MCF 10A (cell line): Measurements from ENCODE around the gene ABCC8. TPM values are rescaled to one million over a fixed set of nuclear protein-coding genes. Genes with fewer than 3 reads are reported as not detected.

Experiments
- BruUV-seq: library from RNA; stranded (reverse); fragments of 400-500 nt; replicated peaks from 2 replicates; lab custom pipeline; 2021; lab: Mats Ljungman, UMichigan
- CTCF ChIA-PET: fragments of 300-600 bp; sonication (Branson Sonifier 250); formaldehyde crosslinking; extraction: SDS; loops from one replicate; lab custom pipeline; 2021; ENCODE audit warnings: antibody characterized with exemption, inconsistent platforms; lab: Yijun Ruan, JAX
- POLR2A ChIA-PET: fragments of 300-600, 350-650 bp; sonication (Branson Sonifier 250); formaldehyde crosslinking; extraction: SDS; loops from one replicate; lab custom pipeline; 2020; ENCODE audit warnings: antibody characterized with exemption, inconsistent platforms; lab: Yijun Ruan, JAX
- DNase-seq: peaks from one replicate; pipeline ENCODE4 v3.0.0-alpha.2; 2018; ENCODE audit not compliant: unreplicated experiment
- H3K27ac Mint-ChIP-seq: one replicate; pipeline ENCODE4 v1.8.0; 2022; ENCODE audit warnings: mild to moderate bottlenecking, low read depth, mixed read lengths; ENCODE audit not compliant: unreplicated experiment
- H3K27me3 Mint-ChIP-seq: one replicate; pipeline ENCODE4 v1.8.0; 2022; ENCODE audit warnings: mixed read lengths; ENCODE audit not compliant: insufficient read depth, unreplicated experiment
- H3K36me3 Mint-ChIP-seq: one replicate; pipeline ENCODE4 v1.8.0; 2022; ENCODE audit warnings: mild to moderate bottlenecking, moderate library complexity, mixed read lengths; ENCODE audit not compliant: insufficient read depth, unreplicated experiment
- H3K4me1 Mint-ChIP-seq: one replicate; pipeline ENCODE4 v1.8.0; 2022; ENCODE audit warnings: mixed read lengths; ENCODE audit not compliant: insufficient read depth, unreplicated experiment
- H3K4me3 Mint-ChIP-seq: one replicate; pipeline ENCODE4 v1.8.0; 2022; ENCODE audit warnings: mild to moderate bottlenecking, moderate library complexity, mixed read lengths; ENCODE audit not compliant: unreplicated experiment
- H3K9me3 Mint-ChIP-seq: one replicate; pipeline ENCODE4 v1.8.0; 2022; ENCODE audit warnings: mixed read lengths; ENCODE audit not compliant: unreplicated experiment
- intact Hi-C: fragments of 100-400 bp; cut with micrococcal nuclease; formaldehyde crosslinking; loops from 2 replicates; pipeline ENCODE4 v1.14.1; 2022
- total RNA-seq: library from RNA; stranded (reverse); gene quantifications from 2 replicates; pipeline ENCODE4 v1.2.3, GENCODE V29; 2022
- TF ChIP-seq, protein P1 (sequence below): fragments of 200-600 bp; IDR thresholded peaks from one replicate; pipeline ENCODE4 v1.8.0; 2022; ENCODE audit warnings: antibody characterized with exemption, mild to moderate bottlenecking; ENCODE audit not compliant: unreplicated experiment

ABCC8 gene
- total RNA-seq, 1 experiment from 2014 or later, result not detected

DNA sequence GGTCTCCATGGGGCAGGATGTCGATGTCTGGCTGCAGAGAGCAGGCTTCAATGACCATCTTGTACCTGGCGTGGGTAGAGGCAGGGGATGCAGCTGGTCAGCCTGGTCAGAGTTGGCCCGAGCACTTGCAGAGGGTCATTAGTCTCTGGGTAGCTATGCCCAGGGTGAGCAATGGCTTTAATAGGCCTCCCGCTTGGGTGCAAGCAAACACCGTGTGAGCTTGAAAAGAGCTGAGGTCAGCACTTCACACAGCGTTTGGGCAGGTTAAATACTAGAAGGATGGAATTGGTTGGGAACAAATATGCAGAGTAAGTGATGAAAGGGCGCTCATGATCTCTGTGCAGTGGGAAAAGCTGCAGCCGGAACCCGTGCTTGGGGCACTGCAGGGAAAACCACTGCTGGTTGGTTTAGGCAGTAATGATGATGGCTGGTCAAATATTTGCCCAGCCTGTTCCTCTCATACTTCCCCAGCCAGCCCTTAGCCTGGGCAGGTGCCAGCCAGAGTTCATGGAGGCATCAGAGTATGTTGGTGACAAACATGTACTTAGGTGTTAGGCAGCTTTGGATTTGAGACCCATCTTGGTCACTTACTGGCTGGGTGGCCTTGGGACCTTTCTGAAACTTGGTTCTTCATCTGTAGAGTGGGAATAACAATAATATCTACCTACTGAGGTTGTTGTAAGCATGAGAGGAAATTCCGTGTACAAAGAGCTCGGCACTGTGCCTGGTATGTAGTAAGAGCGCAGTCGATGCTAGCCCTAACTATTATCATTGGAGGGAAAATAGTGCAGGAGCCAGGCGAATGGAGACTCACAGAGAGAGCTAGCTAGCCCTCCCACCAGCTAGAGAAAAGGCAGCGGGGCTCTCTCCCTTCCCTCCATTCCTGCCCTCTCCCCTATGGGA is 63.0 kb downstream of the ABCC8 start:
- H3K27ac Mint-ChIP-seq, result no peak overlapping the region
- DNase-seq, result no peak
- POLR2A ChIA-PET, result no interaction called here
- no peaks in the 10 kb centered on the region for H3K9me3 Mint-ChIP-seq
- no peaks in the 10 kb centered on the region for H3K4me1 Mint-ChIP-seq
- no peak overlapping the region for H3K4me3 Mint-ChIP-seq
- no TSS peak for BruUV-seq
- H3K27me3 Mint-ChIP-seq, result peaks cover 53% of the 10 kb centered on the region
- intact Hi-C loops, result no loop called here
- CTCF ChIA-PET, result interaction anchor here (0.9 to 1.4 kb wide), 2 partner anchors 30 to 91 kb away, joined by 3 to 6 read pairs; no protein-coding TSS in a partner anchor
- H3K36me3 Mint-ChIP-seq, result no peaks in the 10 kb centered on the region
- TF ChIP-seq, protein P1, sequence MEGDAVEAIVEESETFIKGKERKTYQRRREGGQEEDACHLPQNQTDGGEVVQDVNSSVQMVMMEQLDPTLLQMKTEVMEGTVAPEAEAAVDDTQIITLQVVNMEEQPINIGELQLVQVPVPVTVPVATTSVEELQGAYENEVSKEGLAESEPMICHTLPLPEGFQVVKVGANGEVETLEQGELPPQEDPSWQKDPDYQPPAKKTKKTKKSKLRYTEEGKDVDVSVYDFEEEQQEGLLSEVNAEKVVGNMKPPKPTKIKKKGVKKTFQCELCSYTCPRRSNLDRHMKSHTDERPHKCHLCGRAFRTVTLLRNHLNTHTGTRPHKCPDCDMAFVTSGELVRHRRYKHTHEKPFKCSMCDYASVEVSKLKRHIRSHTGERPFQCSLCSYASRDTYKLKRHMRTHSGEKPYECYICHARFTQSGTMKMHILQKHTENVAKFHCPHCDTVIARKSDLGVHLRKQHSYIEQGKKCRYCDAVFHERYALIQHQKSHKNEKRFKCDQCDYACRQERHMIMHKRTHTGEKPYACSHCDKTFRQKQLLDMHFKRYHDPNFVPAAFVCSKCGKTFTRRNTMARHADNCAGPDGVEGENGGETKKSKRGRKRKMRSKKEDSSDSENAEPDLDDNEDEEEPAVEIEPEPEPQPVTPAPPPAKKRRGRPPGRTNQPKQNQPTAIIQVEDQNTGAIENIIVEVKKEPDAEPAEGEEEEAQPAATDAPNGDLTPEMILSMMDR, result no peak

DNA sequence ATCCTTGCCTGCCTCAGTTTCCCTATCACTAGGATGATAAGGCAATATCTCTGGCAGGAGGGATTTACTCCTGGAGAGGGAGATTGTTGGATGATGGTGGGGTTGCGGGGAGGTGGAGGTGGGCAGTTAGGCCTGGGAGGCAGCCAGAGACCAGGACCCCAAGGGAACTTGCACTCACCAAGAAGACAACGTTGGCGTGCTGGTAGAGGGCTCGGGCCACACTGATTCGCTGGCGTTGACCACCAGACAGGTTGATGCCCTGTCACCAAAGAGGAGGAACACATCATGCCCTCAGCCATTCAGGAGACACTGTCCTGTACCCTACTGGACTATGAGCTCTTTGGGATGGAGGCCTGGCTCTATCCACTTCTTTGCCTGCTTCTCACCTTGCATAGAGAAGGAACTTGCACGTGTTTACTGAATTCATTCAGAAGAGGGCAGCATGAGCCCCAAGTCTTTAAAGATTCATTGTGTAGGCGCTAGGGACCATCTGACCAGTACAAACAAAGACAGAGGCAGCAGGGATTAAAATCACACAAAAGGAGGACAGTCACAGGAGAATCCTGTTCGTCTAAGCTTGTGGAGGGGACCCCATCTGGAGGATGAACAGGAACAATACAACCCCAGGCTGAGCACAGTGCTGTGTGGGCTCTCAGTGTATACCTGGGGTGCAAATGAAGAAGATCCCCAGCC is 64.0 kb downstream of the ABCC8 start:
- peaks cover 42% of the 10 kb centered on the region for H3K27me3 Mint-ChIP-seq
- H3K36me3 Mint-ChIP-seq, result no peaks in the 10 kb centered on the region
- H3K4me1 Mint-ChIP-seq, result no peaks in the 10 kb centered on the region
- ChIA-PET POLR2A (no interaction called here), CTCF (interaction anchor here (0.6 to 0.9 kb wide), 2 partner anchors 26 to 92 kb away, joined by 3 read pairs; no protein-coding TSS in a partner anchor)
- no peak for DNase-seq
- no TSS peak for BruUV-seq
- TF ChIP-seq, protein P1, result no peak
- no peaks in the 10 kb centered on the region for H3K9me3 Mint-ChIP-seq
- H3K4me3 Mint-ChIP-seq, result no peak overlapping the region
- no peak overlapping the region for H3K27ac Mint-ChIP-seq
- intact Hi-C loops, result no loop called here

DNA sequence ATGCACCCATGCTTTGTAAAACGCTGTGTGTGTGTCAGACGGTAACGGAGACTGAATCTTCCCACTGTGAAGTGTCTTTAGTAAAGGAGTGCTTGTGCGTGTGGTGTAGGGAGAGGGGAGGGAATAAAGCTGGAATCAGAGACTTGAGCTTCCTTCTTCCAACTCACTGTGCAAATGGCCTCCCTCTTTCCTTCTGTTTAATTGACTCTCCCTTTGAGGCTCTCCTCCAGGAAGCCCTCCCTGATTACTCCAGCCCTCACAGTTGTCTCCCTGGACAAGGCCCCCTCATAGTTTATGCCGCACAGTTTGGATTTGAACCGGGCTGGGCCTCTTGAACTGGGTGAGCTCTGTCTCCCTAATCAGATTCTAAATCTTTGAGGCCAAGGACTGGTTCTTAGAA is 65.2 kb downstream of the ABCC8 start:
- TF ChIP-seq, protein P1, result no peak
- CTCF ChIA-PET, result interaction anchor here (0.6 to 0.7 kb wide), 2 partner anchors 88 to 94 kb away, joined by 3 to 4 read pairs; no protein-coding TSS in a partner anchor

More for the DNA sequence above, 65.2 kb downstream of the ABCC8 start:
- no peak overlapping the region for H3K4me3 Mint-ChIP-seq
- no peaks in the 10 kb centered on the region for H3K9me3 Mint-ChIP-seq
- no peaks in the 10 kb centered on the region for H3K36me3 Mint-ChIP-seq
- POLR2A ChIA-PET, result no interaction called here
- H3K27ac Mint-ChIP-seq, result no peak overlapping the region
- no peak for DNase-seq
- H3K27me3 Mint-ChIP-seq, result peaks cover 30% of the 10 kb centered on the region
- H3K4me1 Mint-ChIP-seq, result no peaks in the 10 kb centered on the region
- intact Hi-C loops, result no loop called here
- no TSS peak for BruUV-seq
